ENCODE data around the gene ADAMTSL4. TPM values are rescaled to one million over a fixed set of nuclear protein-coding genes. Genes with fewer than 3 reads are reported as not detected.

Gene ADAMTSL4
- total and polyA plus RNA-seq, 11 donors = 19.2 to 69.0 (median 41.1) TPM

- Histone ChIP-seq H3K4me1 (peaks cover 0 to 31% (median 9%) of the 10 kb centered on the region in 12 donors), H3K36me3 (peaks cover 0 to 70% (median 31%) of the 10 kb centered on the region in 9 donors), H3K9me3 (no peaks in the 10 kb centered on the region), H3K27me3 (no peaks in the 10 kb centered on the region), H3K27ac (peak overlapping the region in 7 of 12 donors; percentile 73 to 90 (median 79)), H3K4me3 (peak overlapping the region in 10 of 12 donors; percentile 4 to 63 (median 49))
- WGBS, 4 donors = 64 to 76% (median 66%) methylated on average over 3 to 4 of the region's 4 CpGs
- intact Hi-C loops (cut with DNase I) = no loop called here
- TF ChIP-seq, protein P1, sequence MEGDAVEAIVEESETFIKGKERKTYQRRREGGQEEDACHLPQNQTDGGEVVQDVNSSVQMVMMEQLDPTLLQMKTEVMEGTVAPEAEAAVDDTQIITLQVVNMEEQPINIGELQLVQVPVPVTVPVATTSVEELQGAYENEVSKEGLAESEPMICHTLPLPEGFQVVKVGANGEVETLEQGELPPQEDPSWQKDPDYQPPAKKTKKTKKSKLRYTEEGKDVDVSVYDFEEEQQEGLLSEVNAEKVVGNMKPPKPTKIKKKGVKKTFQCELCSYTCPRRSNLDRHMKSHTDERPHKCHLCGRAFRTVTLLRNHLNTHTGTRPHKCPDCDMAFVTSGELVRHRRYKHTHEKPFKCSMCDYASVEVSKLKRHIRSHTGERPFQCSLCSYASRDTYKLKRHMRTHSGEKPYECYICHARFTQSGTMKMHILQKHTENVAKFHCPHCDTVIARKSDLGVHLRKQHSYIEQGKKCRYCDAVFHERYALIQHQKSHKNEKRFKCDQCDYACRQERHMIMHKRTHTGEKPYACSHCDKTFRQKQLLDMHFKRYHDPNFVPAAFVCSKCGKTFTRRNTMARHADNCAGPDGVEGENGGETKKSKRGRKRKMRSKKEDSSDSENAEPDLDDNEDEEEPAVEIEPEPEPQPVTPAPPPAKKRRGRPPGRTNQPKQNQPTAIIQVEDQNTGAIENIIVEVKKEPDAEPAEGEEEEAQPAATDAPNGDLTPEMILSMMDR (IDR thresholded peaks at IDR 0.05) = no peak
- TF ChIP-seq POLR2A (IDR thresholded peaks at IDR 0.05) = no peak
- DNase-seq (no peak), ATAC-seq (peak in 3 of 4 donors; percentile 1 to 38 (median 8))
Observed at GRCh38 chr1:150508982-150509381, 40.2 kb upstream of the ADAMTSL4 start.

- TF ChIP-seq, protein P1 (IDR thresholded peaks at IDR 0.05) = no peak
- no peak for TF ChIP-seq POLR2A (IDR thresholded peaks at IDR 0.05)
- H3K36me3 ChIP-seq = peaks cover 0 to 45% (median 9%) of the 10 kb centered on the region in 9 donors
- ATAC-seq (no peak), DNase-seq (no peak)
- peaks cover 0 to 36% (median 22%) of the 10 kb centered on the region in 12 donors for H3K4me1 ChIP-seq
- no peak overlapping the region for H3K27ac ChIP-seq
- whole genome bisulfite sequencing, 4 donors = 93 to 95% (median 95%) methylated on average over 10 to 12 of the region's 12 CpGs
- H3K4me3 ChIP-seq = no peak overlapping the region
- H3K27me3 ChIP-seq = no peaks in the 10 kb centered on the region
- intact Hi-C loops (cut with DNase I) = no loop called here
- no peaks in the 10 kb centered on the region for H3K9me3 ChIP-seq
Observed at GRCh38 chr1:150511551-150511950, 37.7 kb upstream of the ADAMTSL4 start.

DNA sequence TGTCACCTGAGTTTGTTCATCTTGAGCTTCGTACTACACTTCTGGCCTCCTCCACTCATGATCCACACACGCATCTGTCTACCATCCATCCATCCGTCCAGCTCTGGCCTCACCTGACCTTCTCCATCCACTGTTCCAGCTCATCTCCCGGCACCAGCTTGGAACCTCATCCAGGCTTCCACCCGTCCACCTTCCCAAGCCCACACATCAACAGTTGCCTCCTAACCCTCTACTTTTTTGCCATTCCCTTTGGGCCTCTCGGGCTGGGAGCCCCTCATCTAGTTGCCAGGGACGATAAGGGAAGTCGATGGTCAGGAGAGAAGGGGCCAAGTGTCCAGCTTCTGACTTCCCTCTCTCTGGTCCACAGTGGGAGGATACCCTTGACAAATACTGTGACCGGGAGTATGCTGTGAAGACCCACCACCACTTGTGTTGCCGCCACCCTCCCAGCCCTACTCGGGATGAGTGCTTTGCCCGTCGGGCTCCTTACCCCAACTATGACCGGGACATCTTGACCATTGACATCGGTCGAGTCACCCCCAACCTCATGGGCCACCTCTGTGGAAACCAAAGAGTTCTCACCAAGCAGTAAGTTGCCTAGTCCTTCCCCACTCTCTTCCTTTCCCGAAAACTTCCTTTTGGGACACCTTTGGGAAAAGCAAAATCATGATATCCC is 37.1 kb upstream of the ADAMTSL4 start:
- Histone ChIP-seq H3K9me3 (no peaks in the 10 kb centered on the region), H3K36me3 (peaks cover 0 to 39% (median 3%) of the 10 kb centered on the region in 9 donors), H3K4me1 (peaks cover 0 to 38% (median 23%) of the 10 kb centered on the region in 12 donors), H3K4me3 (no peak overlapping the region), H3K27me3 (no peaks in the 10 kb centered on the region), H3K27ac (no peak overlapping the region)
- TF ChIP-seq, protein P1 (IDR thresholded peaks at IDR 0.05) = no peak
- no peak for DNase-seq
- intact Hi-C loops (cut with DNase I) = no loop called here
- no peak for ATAC-seq
- WGBS, 4 donors = 87 to 95% (median 90%) methylated on average over 17 of the region's 17 CpGs

DNA sequence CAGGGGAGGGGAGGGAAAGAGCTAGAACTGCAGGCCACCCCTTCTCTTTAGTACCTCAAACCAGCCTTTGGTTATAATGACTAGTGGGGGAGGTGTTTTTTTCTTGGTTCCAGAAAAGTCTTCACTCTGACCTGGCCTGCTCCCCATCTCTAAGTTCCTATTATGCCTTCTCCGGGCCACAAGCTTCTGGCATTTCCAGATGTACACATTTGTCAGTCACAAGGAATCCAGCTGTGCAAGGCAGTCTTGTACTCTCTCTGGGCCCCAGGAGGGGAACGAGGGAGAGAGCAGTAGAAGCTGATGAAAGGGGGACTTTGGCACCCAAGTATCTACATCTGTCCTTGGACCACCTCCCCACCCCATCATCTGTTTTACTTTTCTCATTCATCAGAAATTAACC is 36.4 kb upstream of the ADAMTSL4 start:
- no peaks in the 10 kb centered on the region for H3K9me3 ChIP-seq
- 69 to 94% (median 83%) methylated on average over 2 of the region's 2 CpGs for WGBS, 4 donors
- TF ChIP-seq, protein P1 (IDR thresholded peaks at IDR 0.05) = no peak
- TF ChIP-seq POLR2A (IDR thresholded peaks at IDR 0.05) = no peak
- intact Hi-C loops (cut with DNase I) = no loop called here
- peaks cover 0 to 32% (median 19%) of the 10 kb centered on the region in 12 donors for H3K4me1 ChIP-seq
- ATAC-seq = no peak
- no peak overlapping the region for H3K4me3 ChIP-seq
- no peaks in the 10 kb centered on the region for H3K27me3 ChIP-seq
- no peak overlapping the region for H3K27ac ChIP-seq
- DNase-seq = no peak
- H3K36me3 ChIP-seq = peaks cover 0 to 37% (median 3%) of the 10 kb centered on the region in 9 donors
